Measurements from ENCODE around the gene TRPV6. TPM values are rescaled to one million over a fixed set of nuclear protein-coding genes. Genes with fewer than 3 reads are reported as not detected.
A peak's percentile ranks its signal among the peaks of the same experiment; 100 is the strongest.

The TRPV6 gene
- polyA plus RNA-seq, 3 donors = 0.44 TPM; not detected in 2

DNA sequence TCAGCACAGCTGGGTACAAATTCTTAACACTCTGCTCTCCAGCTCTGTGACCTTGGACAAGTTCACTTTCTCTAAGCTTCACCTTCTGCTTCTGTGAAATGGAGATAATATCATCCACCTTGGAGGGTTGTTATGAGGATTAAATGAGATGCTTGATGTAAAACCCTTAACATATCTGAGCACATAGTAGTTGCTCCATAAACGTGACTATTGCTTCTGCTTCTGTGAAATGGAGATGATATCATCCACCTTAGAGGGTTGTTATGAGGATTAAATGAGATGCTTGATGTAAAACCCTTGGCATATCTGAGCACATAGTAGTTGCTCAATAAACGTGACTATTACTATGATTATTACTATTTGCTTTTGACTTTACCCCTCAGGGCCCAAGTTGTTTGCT lies 16.1 kb downstream of the TRPV6 start:
- TF ChIP-seq CTCF (IDR thresholded peaks at IDR 0.05) = no peak
- Histone ChIP-seq H4K20me1 (ENCODE audit: insufficient read depth, low read length) (no peaks in the 10 kb centered on the region), H3K4me1 (ENCODE audit: control insufficient read depth in 1 of 2, insufficient read depth in 2 of 2, low read length in 2 of 2) (peaks cover 12% of the 10 kb centered on the region in 2 donors), H3K4me3 (replicated peaks in 1 of 3; ENCODE audit: low read depth in 2 of 3, low read length in 3 of 3) (no peak overlapping the region), H2AFZ (ENCODE audit: insufficient read depth, low read depth, low read length, poor library complexity, severe bottlenecking) (no peak overlapping the region), H3K79me2 (ENCODE audit: insufficient read depth, low read length) (no peaks in the 10 kb centered on the region), H3K36me3 (replicated peaks in 1 of 2; ENCODE audit: control insufficient read depth in 1 of 2, insufficient read depth in 2 of 2, low read length in 2 of 2) (peaks cover 15 to 33% of the 10 kb centered on the region in 2 donors), H3K9ac (ENCODE audit: insufficient read depth, low read length, poor library complexity, severe bottlenecking) (no peak overlapping the region), H3K27me3 (ENCODE audit: control insufficient read depth in 2 of 2, insufficient read depth in 2 of 2, low read length in 2 of 2) (no peaks in the 10 kb centered on the region), H3K9me3 (replicated peaks in 1 of 2; ENCODE audit: control insufficient read depth in 1 of 2, insufficient read depth in 1 of 2, low read length in 2 of 2) (no peaks in the 10 kb centered on the region), H3K27ac (ENCODE audit: low read depth in 1 of 2, low read length in 2 of 2) (no peak overlapping the region), H3K4me2 (replicated peaks; ENCODE audit: extremely low read depth, low read length, poor library complexity, severe bottlenecking) (no peak overlapping the region)
- DNase-seq = no peak
- no peaks in the 10 kb centered on the region for H3K9me3 Mint-ChIP-seq
- H3K27ac Mint-ChIP-seq = no peak overlapping the region
- intact Hi-C loops (cut with micrococcal nuclease) = no loop called here
- H3K27me3 Mint-ChIP-seq (ENCODE audit: low read depth in 3 of 3) = peaks cover 0 to 4% (median 2%) of the 10 kb centered on the region in 3 donors
- peaks cover 24 to 48% of the 10 kb centered on the region in 2 donors for H3K36me3 Mint-ChIP-seq
- H3K4me1 Mint-ChIP-seq = peaks cover 16% of the 10 kb centered on the region
- H3K4me3 Mint-ChIP-seq = no peak overlapping the region
- WGBS (ENCODE audit: insufficient coverage) = no CpG with 5 or more reads among the region's 2 CpGs

GRCh38 chr7:142868986-142869415 lies 16.5 kb downstream of the TRPV6 start:
- Histone ChIP-seq H3K4me1 (ENCODE audit: control insufficient read depth in 1 of 2, insufficient read depth in 2 of 2, low read length in 2 of 2) (peaks cover 12% of the 10 kb centered on the region in 2 donors), H3K9ac (ENCODE audit: insufficient read depth, low read length, poor library complexity, severe bottlenecking) (no peak overlapping the region), H3K4me3 (replicated peaks in 1 of 3; ENCODE audit: low read depth in 2 of 3, low read length in 3 of 3) (no peak overlapping the region), H3K27ac (ENCODE audit: low read depth in 1 of 2, low read length in 2 of 2) (no peak overlapping the region), H3K36me3 (replicated peaks in 1 of 2; ENCODE audit: control insufficient read depth in 1 of 2, insufficient read depth in 2 of 2, low read length in 2 of 2) (peaks cover 19 to 37% of the 10 kb centered on the region in 2 donors), H3K9me3 (replicated peaks in 1 of 2; ENCODE audit: control insufficient read depth in 1 of 2, insufficient read depth in 1 of 2, low read length in 2 of 2) (no peaks in the 10 kb centered on the region), H4K20me1 (ENCODE audit: insufficient read depth, low read length) (no peaks in the 10 kb centered on the region), H2AFZ (ENCODE audit: insufficient read depth, low read depth, low read length, poor library complexity, severe bottlenecking) (no peak overlapping the region), H3K79me2 (ENCODE audit: insufficient read depth, low read length) (no peaks in the 10 kb centered on the region), H3K4me2 (replicated peaks; ENCODE audit: extremely low read depth, low read length, poor library complexity, severe bottlenecking) (no peak overlapping the region), H3K27me3 (ENCODE audit: control insufficient read depth in 2 of 2, insufficient read depth in 2 of 2, low read length in 2 of 2) (no peaks in the 10 kb centered on the region)
- H3K4me1 Mint-ChIP-seq = peaks cover 16% of the 10 kb centered on the region
- H3K4me3 Mint-ChIP-seq = no peak overlapping the region
- H3K36me3 Mint-ChIP-seq = peaks cover 28 to 52% of the 10 kb centered on the region in 2 donors
- H3K9me3 Mint-ChIP-seq = no peaks in the 10 kb centered on the region
- WGBS (ENCODE audit: insufficient coverage) = 92% methylated on average over 8 of the region's 11 CpGs
- no peak for DNase-seq
- intact Hi-C loops (cut with micrococcal nuclease) = no loop called here
- H3K27me3 Mint-ChIP-seq (ENCODE audit: low read depth in 3 of 3) = peaks cover 0 to 4% (median 2%) of the 10 kb centered on the region in 3 donors
- TF ChIP-seq CTCF (IDR thresholded peaks at IDR 0.05) = no peak
- peak overlapping the region in 1 of 7 donors; percentile 41 for H3K27ac Mint-ChIP-seq

Data from CD14-positive monocyte (primary cell).